ENCODE data around the gene GSTO2. TPM values are rescaled to one million over a fixed set of nuclear protein-coding genes. Genes with fewer than 3 reads are reported as not detected.

GSTO2 gene
- total RNA-seq, 4 donors from 2014 or later: 19.9 to 29.8 (median 22.6) TPM

- no peak overlapping the region for H3K4me3 ChIP-seq (ENCODE audit: low read depth, poor library complexity, severe bottlenecking)
- TF ChIP-seq, protein P1, sequence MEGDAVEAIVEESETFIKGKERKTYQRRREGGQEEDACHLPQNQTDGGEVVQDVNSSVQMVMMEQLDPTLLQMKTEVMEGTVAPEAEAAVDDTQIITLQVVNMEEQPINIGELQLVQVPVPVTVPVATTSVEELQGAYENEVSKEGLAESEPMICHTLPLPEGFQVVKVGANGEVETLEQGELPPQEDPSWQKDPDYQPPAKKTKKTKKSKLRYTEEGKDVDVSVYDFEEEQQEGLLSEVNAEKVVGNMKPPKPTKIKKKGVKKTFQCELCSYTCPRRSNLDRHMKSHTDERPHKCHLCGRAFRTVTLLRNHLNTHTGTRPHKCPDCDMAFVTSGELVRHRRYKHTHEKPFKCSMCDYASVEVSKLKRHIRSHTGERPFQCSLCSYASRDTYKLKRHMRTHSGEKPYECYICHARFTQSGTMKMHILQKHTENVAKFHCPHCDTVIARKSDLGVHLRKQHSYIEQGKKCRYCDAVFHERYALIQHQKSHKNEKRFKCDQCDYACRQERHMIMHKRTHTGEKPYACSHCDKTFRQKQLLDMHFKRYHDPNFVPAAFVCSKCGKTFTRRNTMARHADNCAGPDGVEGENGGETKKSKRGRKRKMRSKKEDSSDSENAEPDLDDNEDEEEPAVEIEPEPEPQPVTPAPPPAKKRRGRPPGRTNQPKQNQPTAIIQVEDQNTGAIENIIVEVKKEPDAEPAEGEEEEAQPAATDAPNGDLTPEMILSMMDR (IDR thresholded peaks at IDR 0.05): no peak
- TF ChIP-seq POLR2A (IDR thresholded peaks at IDR 0.05): no peak
- WGBS, 2 donors: 62 to 67% methylated on average over 13 of the region's 13 CpGs
- no peak for DNase-seq (ENCODE audit: low spot score in 2 of 2)
- intact Hi-C loops (cut with DNase I; ENCODE audit: low total_unique reads): no loop called here
Observed at GRCh38 chr10:104299031-104299904, 30.3 kb downstream of the GSTO2 start.

DNA sequence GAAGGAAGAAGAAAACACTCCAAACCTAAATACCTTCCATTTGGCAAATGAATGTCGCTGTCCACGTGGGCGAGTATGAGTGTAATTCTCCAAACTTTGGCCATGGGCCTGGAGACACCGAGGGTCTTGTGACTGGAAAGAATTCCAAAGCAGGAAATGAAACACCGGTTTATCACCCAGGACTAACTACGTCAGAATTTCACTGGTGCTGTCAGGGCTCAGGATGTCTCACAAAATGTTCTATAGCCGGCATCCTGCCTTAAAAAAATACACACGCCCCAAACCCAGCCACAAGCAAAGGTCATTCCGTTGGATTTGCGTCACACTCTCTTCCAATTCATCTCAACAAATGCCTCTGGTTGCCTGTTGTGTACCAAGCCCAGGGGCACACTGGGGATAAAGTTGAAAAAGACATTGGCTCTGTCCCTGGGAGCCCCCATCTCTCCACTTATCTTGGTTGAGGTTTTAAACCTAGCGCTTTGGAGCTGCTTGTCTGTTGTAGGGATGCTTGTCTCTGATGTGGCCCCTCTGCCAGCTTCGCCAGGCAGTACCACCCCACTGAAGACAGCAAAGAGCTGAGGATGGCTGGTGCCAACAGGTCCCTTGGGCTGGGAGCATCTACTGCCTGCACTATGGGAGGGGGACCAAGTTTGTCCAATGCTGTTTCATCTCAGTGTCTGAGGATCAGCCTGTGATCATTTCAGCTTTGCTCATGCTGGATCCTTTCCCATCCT lies 31.2 kb downstream of the GSTO2 start:
- DNase-seq (ENCODE audit: low spot score in 2 of 2): peak in 1 of 2 donors; percentile 87
- intact Hi-C loops (cut with DNase I; ENCODE audit: low total_unique reads): no loop called here
- no peak overlapping the region for H3K4me3 ChIP-seq (ENCODE audit: low read depth, poor library complexity, severe bottlenecking)
- 73 to 75% methylated on average over 12 of the region's 12 CpGs for WGBS, 2 donors
- no peak for TF ChIP-seq POLR2A (IDR thresholded peaks at IDR 0.05)
- TF ChIP-seq, protein P1 (IDR thresholded peaks at IDR 0.05): no peak

- intact Hi-C loops (cut with DNase I; ENCODE audit: low total_unique reads): no loop called here
- peak; percentile 59 to 91 for DNase-seq (ENCODE audit: low spot score in 2 of 2)
- WGBS, 2 donors: 43 to 44% methylated on average over 7 of the region's 7 CpGs
- TF ChIP-seq, protein P1 (IDR thresholded peaks at IDR 0.05): no peak
- no peak for TF ChIP-seq POLR2A (IDR thresholded peaks at IDR 0.05)
- no peak overlapping the region for H3K4me3 ChIP-seq (ENCODE audit: low read depth, poor library complexity, severe bottlenecking)
Observed at GRCh38 chr10:104300736-104301292, 31.8 kb downstream of the GSTO2 start.

DNA sequence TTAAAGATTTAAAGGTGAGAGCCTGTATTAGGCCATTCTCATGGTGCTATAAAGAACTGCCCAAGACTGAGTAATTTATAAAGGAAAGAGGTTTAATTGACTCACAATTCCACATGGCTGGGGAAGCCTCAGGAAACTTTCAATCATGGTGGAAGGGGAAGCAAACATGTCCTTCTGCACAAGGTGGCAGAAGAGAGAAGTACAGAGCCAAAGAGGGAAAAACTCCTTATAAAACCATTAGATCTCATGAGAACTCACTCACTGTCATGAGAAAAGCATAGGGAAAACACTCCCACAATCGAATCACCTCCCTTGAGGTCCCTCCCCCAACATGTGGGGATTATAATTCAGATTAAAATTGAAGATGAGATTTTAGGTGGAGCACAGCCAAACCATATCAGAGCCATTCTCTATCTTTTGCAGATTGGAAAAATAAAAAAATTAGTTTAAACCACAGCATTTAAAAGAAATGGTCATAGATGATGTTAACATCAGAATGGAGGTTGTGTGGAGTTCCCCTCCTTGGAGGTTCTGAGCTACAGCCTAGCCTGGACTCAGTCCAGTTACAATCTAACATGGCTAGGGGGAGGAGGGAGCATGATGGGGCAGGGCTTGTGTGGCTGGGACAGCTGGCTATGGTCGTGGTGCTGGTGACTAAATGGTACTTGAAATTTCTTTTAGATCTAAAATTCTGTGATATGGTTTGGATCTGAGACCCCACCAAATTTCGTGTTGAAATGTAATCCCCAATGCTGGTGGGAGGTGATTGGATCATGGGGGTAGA lies 33.1 kb downstream of the GSTO2 start:
- DNase-seq (ENCODE audit: low spot score in 2 of 2): no peak
- intact Hi-C loops (cut with DNase I; ENCODE audit: low total_unique reads): no loop called here
- TF ChIP-seq, protein P1 (IDR thresholded peaks at IDR 0.05): no peak
- TF ChIP-seq POLR2A (IDR thresholded peaks at IDR 0.05): no peak
- 68 to 74% methylated on average over 3 of the region's 3 CpGs for WGBS, 2 donors
- H3K4me3 ChIP-seq (ENCODE audit: low read depth, poor library complexity, severe bottlenecking): no peak overlapping the region

- intact Hi-C loops (cut with DNase I; ENCODE audit: low total_unique reads): no loop called here
- TF ChIP-seq, protein P1 (IDR thresholded peaks at IDR 0.05): no peak
- TF ChIP-seq POLR2A (IDR thresholded peaks at IDR 0.05): no peak
- H3K4me3 ChIP-seq (ENCODE audit: low read depth, poor library complexity, severe bottlenecking): no peak overlapping the region
- no peak for DNase-seq (ENCODE audit: low spot score in 2 of 2)
- WGBS, 2 donors: 43 to 50% methylated on average over 2 of the region's 2 CpGs
Observed at GRCh38 chr10:104303594-104304355, 34.8 kb downstream of the GSTO2 start.

Data from lower leg skin (tissue), 4 donors.